Endodermal cell (in vitro differentiated cells): ENCODE measurements around the gene BTBD2. TPM values are rescaled to one million over a fixed set of nuclear protein-coding genes. Genes with fewer than 3 reads are reported as not detected.

Experiments
- DNase-seq: peaks from one replicate; pipeline ENCODE4 v3.0.0-alpha.2; 2017
- H3K27ac ChIP-seq: 2 replicates; pipeline ENCODE4 v1.5.1; 2013; ENCODE audit warnings: mild to moderate bottlenecking, low read depth, low read length, moderate library complexity
- H3K27me3 ChIP-seq: 2 replicates; pipeline ENCODE4 v1.6.1; 2013; ENCODE audit warnings: mild to moderate bottlenecking, low read length, moderate library complexity; ENCODE audit not compliant: insufficient read depth, control insufficient read depth, poor library complexity, severe bottlenecking
- H3K36me3 ChIP-seq: 2 replicates; pipeline ENCODE4 v1.7.0; 2013; ENCODE audit warnings: mild to moderate bottlenecking, low read length, moderate library complexity; ENCODE audit not compliant: control insufficient read depth, insufficient read depth
- H3K4me1 ChIP-seq: one replicate; pipeline ENCODE4 v1.7.0; 2013; ENCODE audit warnings: low read length; ENCODE audit not compliant: control insufficient read depth, insufficient read depth
- H3K4me3 ChIP-seq: 2 replicates; pipeline ENCODE4 v1.5.1; 2013; ENCODE audit warnings: mild to moderate bottlenecking, low read length, moderate library complexity
- H3K9ac ChIP-seq: 2 replicates; pipeline ENCODE4 v1.6.1; 2013; ENCODE audit warnings: mild to moderate bottlenecking, low read length, moderate library complexity; ENCODE audit not compliant: poor library complexity, severe bottlenecking; ENCODE audit errors: extremely low read depth
- H3K9me3 ChIP-seq: 2 replicates; pipeline ENCODE4 v1.6.1; 2013; ENCODE audit warnings: mild to moderate bottlenecking, low read length, moderate library complexity; ENCODE audit not compliant: control insufficient read depth
- H3K27ac Mint-ChIP-seq: 2 replicates; pipeline ENCODE4 v1.8.0; 2020; ENCODE audit warnings: mixed read lengths
- H3K27me3 Mint-ChIP-seq: 2 replicates; pipeline ENCODE4 v1.8.0; 2021; ENCODE audit warnings: mild to moderate bottlenecking, mixed read lengths; ENCODE audit not compliant: insufficient read depth
- H3K36me3 Mint-ChIP-seq: 2 replicates; pipeline ENCODE4 v1.8.0; 2020; ENCODE audit warnings: low read depth, mixed read lengths
- H3K4me1 Mint-ChIP-seq: 2 replicates; pipeline ENCODE4 v1.8.0; 2020; ENCODE audit warnings: mixed read lengths
- H3K4me3 Mint-ChIP-seq: 2 replicates; pipeline ENCODE4 v1.8.0; 2020; ENCODE audit warnings: mild to moderate bottlenecking, moderate library complexity, mixed read lengths
- H3K9me3 Mint-ChIP-seq: 2 replicates; pipeline ENCODE4 v1.8.0; 2020; ENCODE audit warnings: mild to moderate bottlenecking, mixed read lengths
- CTCF ChIP-seq: fragments of 200-600 bp; sonication (generic); conservative IDR thresholded peaks from 2 replicates; pipeline ENCODE4 v1.5.0; 2021; ENCODE audit warnings: antibody characterized with exemption, mild to moderate bottlenecking
- WGBS, 2 experiments: methylation state at CpG; one replicate each; pipeline versions ENCODE4 v1.1.5 to v1.1.7; 2013; ENCODE audit warnings: missing lambda C conversion rate in 2 of 2, mixed read lengths in 1 of 2; ENCODE audit not compliant: insufficient coverage in 1 of 2, insufficient read length in 1 of 2; 5-methylcytosine and 5-hydroxymethylcytosine counted together
- total RNA-seq, 2 donors: library from RNA; stranded (reverse); fragmentation: NEBNext Ultra II Directional in 1 of 2; extraction: Animal tissue kit (Norgen Biotek cat#: 25700) in 1 of 2; gene quantifications; 2 replicates in 1 of 2; 3 replicates in 1 of 2; pipeline ENCODE4 v1.2.1, GENCODE V29; 2021

Gene BTBD2
- total RNA-seq, 2 donors from 2014 or later: 107 to 112 TPM

- TF ChIP-seq CTCF: no peak
- Histone ChIP-seq H3K9me3 (no peaks in the 10 kb centered on the region), H3K27ac (peak overlapping the region; percentile 17), H3K4me1 (no peaks in the 10 kb centered on the region), H3K9ac (no peak overlapping the region), H3K36me3 (peaks cover 12% of the 10 kb centered on the region), H3K27me3 (no peaks in the 10 kb centered on the region), H3K4me3 (no peak overlapping the region)
- no peak for DNase-seq
- no peaks in the 10 kb centered on the region for H3K27me3 Mint-ChIP-seq
- no peak overlapping the region for H3K27ac Mint-ChIP-seq
- peaks cover 36% of the 10 kb centered on the region for H3K36me3 Mint-ChIP-seq
- 94 to 97% methylated on average over 18 to 19 of the region's 19 CpGs for WGBS, 2 experiments
- no peak overlapping the region for H3K4me3 Mint-ChIP-seq
- no peaks in the 10 kb centered on the region for H3K9me3 Mint-ChIP-seq
- peaks cover 4% of the 10 kb centered on the region for H3K4me1 Mint-ChIP-seq
Observed at GRCh38 chr19:1953037-1953436, 62.5 kb downstream of the BTBD2 start.

GRCh38 chr19:1952635-1953034 lies 62.9 kb downstream of the BTBD2 start:
- H3K36me3 Mint-ChIP-seq: peaks cover 36% of the 10 kb centered on the region
- H3K27ac ChIP-seq: no peak overlapping the region
- no peak overlapping the region for H3K9ac ChIP-seq
- H3K4me1 ChIP-seq: no peaks in the 10 kb centered on the region
- peak overlapping the region; percentile 21 for H3K27ac Mint-ChIP-seq
- H3K4me3 Mint-ChIP-seq: no peak overlapping the region
- 95 to 98% methylated on average over 20 to 21 of the region's 21 CpGs for WGBS, 2 experiments
- TF ChIP-seq CTCF: no peak
- no peaks in the 10 kb centered on the region for H3K9me3 ChIP-seq
- H3K4me1 Mint-ChIP-seq: peaks cover 4% of the 10 kb centered on the region
- H3K36me3 ChIP-seq: peaks cover 12% of the 10 kb centered on the region
- no peaks in the 10 kb centered on the region for H3K9me3 Mint-ChIP-seq
- no peak for DNase-seq
- H3K4me3 ChIP-seq: no peak overlapping the region
- H3K27me3 Mint-ChIP-seq: no peaks in the 10 kb centered on the region
- H3K27me3 ChIP-seq: no peaks in the 10 kb centered on the region

- no peak overlapping the region for H3K27ac ChIP-seq
- H3K27me3 ChIP-seq: no peaks in the 10 kb centered on the region
- no peaks in the 10 kb centered on the region for H3K4me1 ChIP-seq
- peaks cover 12% of the 10 kb centered on the region for H3K36me3 ChIP-seq
- H3K27me3 Mint-ChIP-seq: no peaks in the 10 kb centered on the region
- no peak for DNase-seq
- H3K4me3 Mint-ChIP-seq: no peak overlapping the region
- H3K4me1 Mint-ChIP-seq: peaks cover 2% of the 10 kb centered on the region
- H3K9me3 ChIP-seq: no peaks in the 10 kb centered on the region
- H3K4me3 ChIP-seq: no peak overlapping the region
- no peak overlapping the region for H3K9ac ChIP-seq
- no peak overlapping the region for H3K27ac Mint-ChIP-seq
- no peaks in the 10 kb centered on the region for H3K9me3 Mint-ChIP-seq
- TF ChIP-seq CTCF: no peak
- WGBS, 2 experiments: 96 to 97% methylated on average over 5 to 16 of the region's 16 CpGs
- H3K36me3 Mint-ChIP-seq: peaks cover 39% of the 10 kb centered on the region
Observed at GRCh38 chr19:1950640-1951039, 64.9 kb downstream of the BTBD2 start.
